MM.1S (cell line): Measurements from ENCODE around the gene FAM120B.

Source experiments
- DNase-seq: peaks from one replicate; pipeline ENCODE4 v3.0.0-alpha.2; 2015
- H2AFZ ChIP-seq: fragments of 300-600 bp; sonication (generic); 2 replicates; pipeline ENCODE4 v1.6.0; 2016; ENCODE audit warnings: antibody characterized with exemption, low read length
- H3F3A ChIP-seq: fragments of 300-600 bp; sonication (generic); 2 replicates; pipeline ENCODE4 v1.6.1; 2016; ENCODE audit warnings: mild to moderate bottlenecking, antibody characterized with exemption, low read length, moderate library complexity, mixed read lengths; ENCODE audit not compliant: insufficient read depth
- H3K27ac ChIP-seq: fragments of 300-600 bp; sonication (generic); 2 replicates; pipeline ENCODE4 v1.5.1; 2016; ENCODE audit warnings: mild to moderate bottlenecking, low read length
- H3K27me3 ChIP-seq: fragments of 300-600 bp; sonication (generic); replicated peaks from 2 replicates; pipeline ENCODE4 v1.6.0; 2016; ENCODE audit warnings: low read length; ENCODE audit not compliant: insufficient read depth
- H3K36me3 ChIP-seq: fragments of 300-600 bp; sonication (generic); replicated peaks from 2 replicates; pipeline ENCODE4 v1.6.1; 2016; ENCODE audit warnings: mild to moderate bottlenecking, low read length, mixed read lengths; ENCODE audit not compliant: insufficient read depth
- H3K4me1 ChIP-seq: fragments of 300-600 bp; sonication (generic); 2 replicates; pipeline ENCODE4 v1.6.1; 2016; ENCODE audit warnings: low read length, mixed read lengths
- H3K4me2 ChIP-seq: fragments of 300-600 bp; sonication (generic); 2 replicates; pipeline ENCODE4 v1.6.0; 2016; ENCODE audit warnings: low read depth, low read length
- H3K4me3 ChIP-seq: fragments of 300-600 bp; sonication (generic); 2 replicates; pipeline ENCODE4 v1.5.1; 2016; ENCODE audit warnings: low read length, mixed read lengths
- H3K79me2 ChIP-seq: fragments of 300-600 bp; sonication (generic); 2 replicates; pipeline ENCODE4 v1.6.1; 2016; ENCODE audit warnings: mixed run types, low read length, mixed read lengths
- H3K9ac ChIP-seq: fragments of 300-600 bp; sonication (generic); 2 replicates; pipeline ENCODE4 v1.6.1; 2016; ENCODE audit warnings: low read length, mixed read lengths
- H3K9me2 ChIP-seq: fragments of 300-600 bp; sonication (generic); replicated peaks from 2 replicates; pipeline ENCODE4 v1.6.1; 2016; ENCODE audit warnings: mild to moderate bottlenecking, low read length, mixed read lengths; ENCODE audit not compliant: insufficient read depth
- H3K9me3 ChIP-seq: fragments of 300-600 bp; sonication (generic); replicated peaks from 2 replicates; pipeline ENCODE4 v1.6.1; 2016; ENCODE audit warnings: mild to moderate bottlenecking, low read length, mixed read lengths; ENCODE audit not compliant: insufficient read depth
- H4K20me1 ChIP-seq: fragments of 300-600 bp; sonication (generic); 2 replicates; pipeline ENCODE4 v1.6.1; 2016; ENCODE audit warnings: mild to moderate bottlenecking, low read length, moderate library complexity, mixed read lengths; ENCODE audit not compliant: insufficient read depth
- EZH2 ChIP-seq: fragments of 300-600 bp; sonication (generic); optimal IDR thresholded peaks from 2 replicates; pipeline ENCODE3; 2017; ENCODE audit warnings: low read depth, mild to moderate bottlenecking, antibody characterized with exemption, low read length, mixed read lengths
- EZH2phosphoT487 ChIP-seq: fragments of 300-600 bp; sonication (generic); IDR thresholded peaks from 2 replicates; pipeline ENCODE4 v1.6.1; 2018; ENCODE audit warnings: antibody characterized with exemption, low read length
- TF ChIP-seq, protein P1 (sequence below): fragments of 300-600 bp; sonication (generic); IDR thresholded peaks from 2 replicates; pipeline ENCODE4 v1.5.1; 2016; ENCODE audit warnings: antibody characterized with exemption, low read length, mixed read lengths

FAM120B gene

DNA sequence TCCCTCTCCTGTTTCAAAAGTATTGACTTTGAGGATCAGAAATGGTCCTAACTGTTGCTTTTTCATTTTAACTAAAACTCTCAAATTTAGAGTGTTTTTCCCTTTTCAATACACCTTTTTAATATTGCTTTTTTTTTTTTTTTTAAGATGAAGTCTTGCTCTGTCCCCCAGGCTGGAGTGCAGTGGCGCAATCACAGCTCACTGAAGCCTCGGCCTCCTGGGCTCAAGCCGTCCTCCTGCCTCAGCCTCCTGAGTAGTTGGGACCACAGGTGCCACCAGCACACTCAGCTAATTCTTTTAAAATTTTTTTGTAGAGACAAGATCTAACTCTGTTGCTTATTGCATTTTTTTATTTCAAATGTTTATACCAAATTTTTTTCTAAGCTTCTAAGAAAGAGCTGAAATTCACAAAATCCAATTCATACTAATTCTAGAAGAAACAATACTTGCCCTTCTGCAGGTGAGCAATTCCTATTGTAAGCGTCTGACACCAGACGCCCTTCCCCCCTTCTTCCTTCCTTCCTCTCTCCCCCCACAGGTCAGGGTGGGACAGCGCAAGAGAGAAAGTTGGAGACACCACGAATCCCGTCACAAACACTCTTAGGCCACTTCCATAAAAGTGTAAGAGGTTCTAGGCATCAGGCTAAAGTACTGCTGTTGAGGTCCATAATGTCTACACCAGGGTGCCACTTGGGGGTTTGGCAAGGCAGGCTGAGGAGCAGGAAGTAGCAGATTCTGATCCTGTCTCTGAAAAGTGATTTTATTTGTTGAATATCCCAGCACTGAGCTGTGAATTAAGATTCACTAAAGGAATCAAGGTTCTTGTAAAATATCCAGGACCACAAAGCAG is 28.4 kb upstream of the FAM120B start:
- no peak overlapping the region for H3K9ac ChIP-seq
- H3K9me3 ChIP-seq = no peaks in the 10 kb centered on the region
- no peak overlapping the region for H3K4me2 ChIP-seq
- no peak for DNase-seq
- TF ChIP-seq, protein P1, sequence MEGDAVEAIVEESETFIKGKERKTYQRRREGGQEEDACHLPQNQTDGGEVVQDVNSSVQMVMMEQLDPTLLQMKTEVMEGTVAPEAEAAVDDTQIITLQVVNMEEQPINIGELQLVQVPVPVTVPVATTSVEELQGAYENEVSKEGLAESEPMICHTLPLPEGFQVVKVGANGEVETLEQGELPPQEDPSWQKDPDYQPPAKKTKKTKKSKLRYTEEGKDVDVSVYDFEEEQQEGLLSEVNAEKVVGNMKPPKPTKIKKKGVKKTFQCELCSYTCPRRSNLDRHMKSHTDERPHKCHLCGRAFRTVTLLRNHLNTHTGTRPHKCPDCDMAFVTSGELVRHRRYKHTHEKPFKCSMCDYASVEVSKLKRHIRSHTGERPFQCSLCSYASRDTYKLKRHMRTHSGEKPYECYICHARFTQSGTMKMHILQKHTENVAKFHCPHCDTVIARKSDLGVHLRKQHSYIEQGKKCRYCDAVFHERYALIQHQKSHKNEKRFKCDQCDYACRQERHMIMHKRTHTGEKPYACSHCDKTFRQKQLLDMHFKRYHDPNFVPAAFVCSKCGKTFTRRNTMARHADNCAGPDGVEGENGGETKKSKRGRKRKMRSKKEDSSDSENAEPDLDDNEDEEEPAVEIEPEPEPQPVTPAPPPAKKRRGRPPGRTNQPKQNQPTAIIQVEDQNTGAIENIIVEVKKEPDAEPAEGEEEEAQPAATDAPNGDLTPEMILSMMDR = no peak
- TF ChIP-seq EZH2phosphoT487 = no peak
- TF ChIP-seq EZH2 = no peak
- H3K27me3 ChIP-seq = peaks cover 66% of the 10 kb centered on the region
- no peaks in the 10 kb centered on the region for H3K4me1 ChIP-seq
- H3K79me2 ChIP-seq = no peaks in the 10 kb centered on the region
- no peaks in the 10 kb centered on the region for H4K20me1 ChIP-seq
- no peak overlapping the region for H2AFZ ChIP-seq
- no peaks in the 10 kb centered on the region for H3K9me2 ChIP-seq
- no peaks in the 10 kb centered on the region for H3F3A ChIP-seq
- no peak overlapping the region for H3K4me3 ChIP-seq
- no peaks in the 10 kb centered on the region for H3K36me3 ChIP-seq
- H3K27ac ChIP-seq = no peak overlapping the region

DNA sequence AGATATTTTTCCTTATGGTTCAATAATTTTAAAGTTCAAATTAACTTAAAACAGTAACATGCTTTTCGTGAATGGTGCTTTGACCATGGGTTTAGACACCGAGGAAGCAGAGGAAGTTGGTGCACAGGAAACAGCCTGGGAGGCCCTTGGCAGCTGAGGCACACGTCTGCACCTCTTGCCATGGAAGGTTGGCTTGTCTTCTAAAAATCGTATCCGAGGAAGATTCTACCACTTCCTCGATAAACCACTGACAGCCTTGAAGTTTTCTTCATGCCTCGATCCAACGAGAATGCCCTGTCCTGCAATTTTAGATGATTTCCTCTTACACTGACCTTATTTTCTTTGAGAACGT is 27.8 kb upstream of the FAM120B start:
- Histone ChIP-seq H3K9me3 (no peaks in the 10 kb centered on the region), H3K36me3 (no peaks in the 10 kb centered on the region), H3K4me1 (no peaks in the 10 kb centered on the region), H3F3A (no peaks in the 10 kb centered on the region), H3K9me2 (no peaks in the 10 kb centered on the region), H3K79me2 (no peaks in the 10 kb centered on the region), H3K27me3 (peaks cover 61% of the 10 kb centered on the region), H3K9ac (no peak overlapping the region), H4K20me1 (no peaks in the 10 kb centered on the region), H2AFZ (no peak overlapping the region), H3K4me3 (no peak overlapping the region), H3K27ac (no peak overlapping the region), H3K4me2 (no peak overlapping the region)
- TF ChIP-seq EZH2phosphoT487 = no peak
- no peak for TF ChIP-seq EZH2
- TF ChIP-seq, protein P1 = no peak
- no peak for DNase-seq

- Histone ChIP-seq H3K4me1 (no peaks in the 10 kb centered on the region), H3K4me3 (no peak overlapping the region), H4K20me1 (no peaks in the 10 kb centered on the region), H3K9ac (no peak overlapping the region), H3K9me2 (no peaks in the 10 kb centered on the region), H3K27me3 (peaks cover 55% of the 10 kb centered on the region), H3K36me3 (no peaks in the 10 kb centered on the region), H2AFZ (no peak overlapping the region), H3K27ac (no peak overlapping the region), H3K9me3 (no peaks in the 10 kb centered on the region), H3F3A (no peaks in the 10 kb centered on the region), H3K4me2 (no peak overlapping the region), H3K79me2 (no peaks in the 10 kb centered on the region)
- TF ChIP-seq, protein P1 = no peak
- TF ChIP-seq EZH2phosphoT487 (no peak), EZH2 (no peak)
- no peak for DNase-seq
Observed at GRCh38 chr6:170279426-170279825, 27.1 kb upstream of the FAM120B start.
